ENCODE measurements around the gene HINT3. TPM values are rescaled to one million over a fixed set of nuclear protein-coding genes. Genes with fewer than 3 reads are reported as not detected.

The HINT3 gene
- total RNA-seq, 1 experiment from 2014 or later = 11.7 TPM

GRCh38 chr6:126026001-126026400 is 69.4 kb downstream of the HINT3 start:
- Histone ChIP-seq H2AFZ (ENCODE audit: low read length) (no peak overlapping the region), H3K4me2 (ENCODE audit: insufficient read depth, insufficient read length, low read length) (no peak overlapping the region), H2BK15ac (ENCODE audit: low read depth, low read length) (no peak overlapping the region), H3K9ac (ENCODE audit: extremely low read depth, insufficient read length, low read length) (no peak overlapping the region), H2BK5ac (ENCODE audit: insufficient read length, low read length) (no peak overlapping the region), H3K27me3 (ENCODE audit: insufficient read depth, low read length) (no peaks in the 10 kb centered on the region), H4K8ac (replicated peaks; ENCODE audit: insufficient read length, low read depth, low read length) (no peak overlapping the region), H3K9me3 (ENCODE audit: control insufficient read depth, low read depth, low read length) (no peaks in the 10 kb centered on the region), H4K91ac (ENCODE audit: insufficient read length, low read depth, low read length) (no peak overlapping the region), H3K79me1 (ENCODE audit: insufficient read depth, low read depth, low read length, poor library complexity, severe bottlenecking) (no peaks in the 10 kb centered on the region), H3K4ac (ENCODE audit: low read depth, low read length) (no peak overlapping the region), H3K18ac (ENCODE audit: insufficient read length, low read depth, low read length) (no peak overlapping the region), H4K5ac (ENCODE audit: insufficient read length, low read depth, low read length) (no peak overlapping the region), H2BK20ac (ENCODE audit: low read depth, low read length, poor library complexity, severe bottlenecking) (no peak overlapping the region), H3K4me1 (ENCODE audit: insufficient read depth, low read length) (no peaks in the 10 kb centered on the region), H3K23me2 (ENCODE audit: insufficient read length, low read depth, low read length, poor library complexity, severe bottlenecking) (no peaks in the 10 kb centered on the region), H2AK5ac (ENCODE audit: insufficient read length, low read length) (no peak overlapping the region), H3K56ac (ENCODE audit: insufficient read length, low read depth, low read length) (no peak overlapping the region), H3K23ac (ENCODE audit: insufficient read length, low read depth, low read length) (no peak overlapping the region), H2BK12ac (ENCODE audit: insufficient read length, low read depth, low read length) (no peak overlapping the region), H4K20me1 (ENCODE audit: control insufficient read depth, insufficient read depth, insufficient read length) (peaks cover under 1% of the 10 kb centered on the region), H3K14ac (ENCODE audit: insufficient read depth, low read length) (no peak overlapping the region), H2BK120ac (ENCODE audit: low read depth, low read length, poor library complexity, severe bottlenecking) (no peak overlapping the region), H3K27ac (ENCODE audit: insufficient read length, low read depth, low read length) (no peak overlapping the region), H3K79me2 (ENCODE audit: insufficient read depth, low read length) (no peaks in the 10 kb centered on the region), H3T11ph (ENCODE audit: low read length) (no peak overlapping the region)
- TF ChIP-seq, protein P1, sequence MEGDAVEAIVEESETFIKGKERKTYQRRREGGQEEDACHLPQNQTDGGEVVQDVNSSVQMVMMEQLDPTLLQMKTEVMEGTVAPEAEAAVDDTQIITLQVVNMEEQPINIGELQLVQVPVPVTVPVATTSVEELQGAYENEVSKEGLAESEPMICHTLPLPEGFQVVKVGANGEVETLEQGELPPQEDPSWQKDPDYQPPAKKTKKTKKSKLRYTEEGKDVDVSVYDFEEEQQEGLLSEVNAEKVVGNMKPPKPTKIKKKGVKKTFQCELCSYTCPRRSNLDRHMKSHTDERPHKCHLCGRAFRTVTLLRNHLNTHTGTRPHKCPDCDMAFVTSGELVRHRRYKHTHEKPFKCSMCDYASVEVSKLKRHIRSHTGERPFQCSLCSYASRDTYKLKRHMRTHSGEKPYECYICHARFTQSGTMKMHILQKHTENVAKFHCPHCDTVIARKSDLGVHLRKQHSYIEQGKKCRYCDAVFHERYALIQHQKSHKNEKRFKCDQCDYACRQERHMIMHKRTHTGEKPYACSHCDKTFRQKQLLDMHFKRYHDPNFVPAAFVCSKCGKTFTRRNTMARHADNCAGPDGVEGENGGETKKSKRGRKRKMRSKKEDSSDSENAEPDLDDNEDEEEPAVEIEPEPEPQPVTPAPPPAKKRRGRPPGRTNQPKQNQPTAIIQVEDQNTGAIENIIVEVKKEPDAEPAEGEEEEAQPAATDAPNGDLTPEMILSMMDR (conservative IDR thresholded peaks at IDR 0.05) = no peak
- Mint-ChIP-seq H3K27ac (no peak overlapping the region), H3K27me3 (ENCODE audit: low read depth) (no peaks in the 10 kb centered on the region), H3K9me3 (no peaks in the 10 kb centered on the region), H3K36me3 (ENCODE audit: insufficient read depth in 1 of 3, low read depth in 3 of 3) (peaks cover 11 to 56% (median 54%) of the 10 kb centered on the region in 3 experiments; a peak in 6 of 7 replicates), H3K4me3 (no peak overlapping the region), H3K4me1 (no peaks in the 10 kb centered on the region)
- WGBS (ENCODE audit: extremely low coverage, insufficient read length, low lambda C conversion rate) = no CpG with 5 or more reads among the region's 2 CpGs
- DNase-seq = no peak

All from H9 (cell line).